SK-N-SH (cell line): ENCODE data around the gene ELMOD1. TPM values are rescaled to one million over a fixed set of nuclear protein-coding genes. Genes with fewer than 3 reads are reported as not detected.
A peak's percentile ranks its signal among the peaks of the same experiment; 100 is the strongest.

ENCODE experiments used
- CTCF ChIA-PET: fragments of 300-600, 350-600 bp; formaldehyde crosslinking; extraction: SDS; loops from one replicate; lab custom pipeline; 2021; lab: Yijun Ruan, JAX
- POLR2A ChIA-PET: fragments of 350-600 bp; sonication (Branson Sonifier 250); formaldehyde crosslinking; extraction: SDS; loops from one replicate; lab custom pipeline; 2020; ENCODE audit warnings: antibody characterized with exemption, inconsistent platforms; lab: Yijun Ruan, JAX
- DNase-seq: peaks from one replicate; pipeline ENCODE4 v3.0.0; 2012
- H2AFZ ChIP-seq: fragments of 200-600 bp; sonication (generic); 2 replicates; pipeline ENCODE4 v1.8.1; 2016; ENCODE audit warnings: antibody characterized with exemption, mild to moderate bottlenecking, low read depth
- H3F3A ChIP-seq: fragments of 200-600 bp; sonication (generic); replicated peaks from 2 replicates; pipeline ENCODE3; 2016; ENCODE audit warnings: antibody characterized with exemption, mild to moderate bottlenecking; ENCODE audit not compliant: insufficient read depth
- H3K27ac ChIP-seq, 2 experiments: fragments of 200-500 bp in 1 of 2; fragments of 200-600 bp in 1 of 2; sonication (Bioruptor generic) in 1 of 2; sonication (generic), shearing (Covaris generic) in 1 of 2; 2 replicates each; pipeline versions ENCODE4 v1.5.1 to v1.6.1; 2014 to 2016; ENCODE audit warnings: low read depth in 2 of 2, inconsistent platforms in 1 of 2, low read length in 1 of 2, mild to moderate bottlenecking in 1 of 2, mixed read lengths in 1 of 2
- H3K27me3 ChIP-seq: fragments of 200-600 bp; sonication (generic), shearing (Covaris generic); 2 replicates; pipeline ENCODE4 v1.6.1; 2016; ENCODE audit warnings: mixed run types; ENCODE audit not compliant: insufficient read depth
- H3K36me3 ChIP-seq, 2 experiments: fragments of 200-500 bp in 1 of 2; fragments of 200-600 bp in 1 of 2; sonication (Bioruptor generic) in 1 of 2; sonication (generic) in 1 of 2; replicated peaks in 1 of 2; 2 replicates each; pipeline versions ENCODE3 to v1.5.1; 2014 to 2016; ENCODE audit warnings: low read length in 1 of 2, mild to moderate bottlenecking in 1 of 2; ENCODE audit not compliant: insufficient read depth in 2 of 2, control insufficient read depth in 1 of 2
- H3K4me1 ChIP-seq, 2 experiments: fragments of 200-500 bp in 1 of 2; fragments of 200-600 bp in 1 of 2; sonication (Bioruptor generic) in 1 of 2; sonication (generic), shearing (Covaris generic) in 1 of 2; 2 replicates each; pipeline versions ENCODE4 v1.5.1 to v1.6.1; 2014 to 2016; ENCODE audit warnings: low read depth in 1 of 2, low read length in 1 of 2, mixed run types in 1 of 2; ENCODE audit not compliant: insufficient read depth in 2 of 2, control insufficient read depth in 1 of 2
- H3K4me2 ChIP-seq: fragments of 200-600 bp; sonication (generic), shearing (Covaris generic); 2 replicates; pipeline ENCODE4 v1.6.1; 2017; ENCODE audit warnings: mixed run types
- H3K4me3 ChIP-seq, 2 experiments: fragments of 200-500 bp in 1 of 2; fragments of 200-600 bp in 1 of 2; sonication (Bioruptor generic) in 1 of 2; sonication (generic), shearing (Covaris generic) in 1 of 2; 2 replicates each; pipeline versions ENCODE4 v1.5.1 to v1.8.1; 2014 to 2016; ENCODE audit warnings: low read depth in 2 of 2, inconsistent platforms in 1 of 2, low read length in 1 of 2, mild to moderate bottlenecking in 1 of 2, mixed read lengths in 1 of 2, moderate library complexity in 1 of 2
- H3K79me2 ChIP-seq: fragments of 200-600 bp; sonication (generic); 2 replicates; pipeline ENCODE4 v1.8.1; 2017; ENCODE audit warnings: mild to moderate bottlenecking; ENCODE audit not compliant: insufficient read depth
- H3K9ac ChIP-seq: fragments of 200-600 bp; sonication (generic); 2 replicates; pipeline ENCODE4 v1.6.1; 2017; ENCODE audit warnings: mixed run types
- H3K9me2 ChIP-seq: fragments of 200-600 bp; sonication (generic); 2 replicates; pipeline ENCODE4 v1.6.1; 2017; ENCODE audit warnings: mixed run types
- H3K9me3 ChIP-seq: fragments of 200-600 bp; sonication (generic); 2 replicates; pipeline ENCODE4 v1.6.1; 2017; ENCODE audit warnings: mixed run types, mild to moderate bottlenecking, moderate library complexity
- H4K20me1 ChIP-seq: fragments of 200-600 bp; sonication (generic); 2 replicates; pipeline ENCODE4 v1.6.1; 2017; ENCODE audit warnings: mild to moderate bottlenecking, mixed run types; ENCODE audit not compliant: insufficient read depth
- CTCF ChIP-seq: fragments of 200-600 bp; sonication (generic); IDR thresholded peaks from 2 replicates; pipeline ENCODE4 v1.6.1; 2017; ENCODE audit warnings: antibody characterized with exemption, mild to moderate bottlenecking, moderate library complexity
- EP300 ChIP-seq, 2 experiments: IDR thresholded peaks; 2 replicates each; pipeline versions ENCODE4 v1.4.0 to v1.6.1; 2012; ENCODE audit warnings: borderline replicate concordance in 1 of 2, low read depth in 1 of 2, low read length in 1 of 2
- MXI1 ChIP-seq: IDR thresholded peaks from 2 replicates; pipeline ENCODE4 v1.6.1; 2012; ENCODE audit warnings: mild to moderate bottlenecking, low read depth, low read length, improper control_type of control experiment
- NFIC ChIP-seq: IDR thresholded peaks from 2 replicates; pipeline ENCODE4 v1.4.0; 2012; ENCODE audit warnings: borderline replicate concordance
- POLR2AphosphoS5 ChIP-seq: IDR thresholded peaks from 2 replicates; pipeline ENCODE4 v1.6.1; 2012; ENCODE audit warnings: low read depth, low read length
- RAD21 ChIP-seq: IDR thresholded peaks from 2 replicates; pipeline ENCODE4 v1.6.1; 2012; ENCODE audit warnings: mild to moderate bottlenecking, low read length
- SMC3 ChIP-seq: IDR thresholded peaks from 2 replicates; pipeline ENCODE4 v1.6.1; 2012; ENCODE audit warnings: low read depth, low read length, improper control_type of control experiment
- TEAD4 ChIP-seq: IDR thresholded peaks from 2 replicates; pipeline ENCODE4 v1.4.0; 2012; ENCODE audit warnings: mild to moderate bottlenecking, borderline replicate concordance; ENCODE audit not compliant: insufficient read depth
- USF2 ChIP-seq: fragments of 150-350 bp; IDR thresholded peaks from 2 replicates; pipeline ENCODE4 v1.6.1; 2017; ENCODE audit warnings: antibody characterized with exemption, low read length, low read depth, borderline replicate concordance
- YY1 ChIP-seq: IDR thresholded peaks from 2 replicates; pipeline ENCODE4 v1.4.0; 2012; ENCODE audit warnings: low read depth, mild to moderate bottlenecking
- WGBS: methylation state at CpG from one replicate; pipeline ENCODE4 v1.1.6; 2017; ENCODE audit warnings: low lambda C conversion rate; 5-methylcytosine and 5-hydroxymethylcytosine counted together
- polyA plus RNA-seq, 3 experiments: library from polyadenylated mRNA; depleted of rRNA; stranded (reverse); fragments of >200 nt; gene quantifications; 2 replicates each; pipeline ENCODE4 v1.2.3, GENCODE V29; 2012

ELMOD1 gene
- polyA plus RNA-seq, 1 of the 3 experiments (the other 2 are of a cell fraction) = not detected

DNA sequence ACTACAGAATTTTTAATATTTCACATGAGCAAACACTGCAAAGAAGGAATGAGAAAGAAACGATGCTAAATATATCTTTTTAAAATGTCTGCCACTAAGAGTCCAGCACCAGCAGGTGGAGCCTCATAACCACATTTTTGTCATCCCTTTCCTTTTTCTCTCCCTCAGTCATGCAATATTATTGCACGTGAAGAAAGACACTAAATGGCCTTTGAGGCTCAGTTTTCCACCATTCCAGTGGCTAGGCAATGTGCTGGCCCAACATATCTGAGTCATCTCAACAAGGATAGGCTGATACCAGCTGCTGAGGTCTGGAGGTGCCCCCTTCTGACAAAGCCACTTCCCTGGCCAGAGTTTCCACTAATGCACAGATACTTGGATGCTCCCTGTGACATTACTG, 27.2 kb upstream of the ELMOD1 start:
- Histone ChIP-seq H3K27ac (peak overlapping the region; percentile 50 to 83), H3F3A (peaks cover 41% of the 10 kb centered on the region), H3K27me3 (no peaks in the 10 kb centered on the region), H4K20me1 (no peaks in the 10 kb centered on the region), H3K9me3 (no peaks in the 10 kb centered on the region), H3K36me3 (peaks cover 11 to 15% of the 10 kb centered on the region in 2 experiments), H3K4me2 (peak overlapping the region; percentile 77), H3K4me3 (peak overlapping the region in 1 of 2 experiments; percentile 34; a peak in 1 of 4 replicates), H3K4me1 (peaks cover 31 to 46% of the 10 kb centered on the region in 2 experiments), H3K79me2 (peaks cover 31% of the 10 kb centered on the region; the same call in 1 of the 2 replicates), H2AFZ (no peak overlapping the region; the same call in 1 of the 2 replicates), H3K9me2 (no peaks in the 10 kb centered on the region), H3K9ac (peak overlapping the region; percentile 49; the same call in 1 of the 2 replicates)
- CTCF ChIA-PET = interaction anchor here (0.6 to 8.6 kb wide), 33 partner anchors 9 to 1056 kb away, joined by 3 to 110 read pairs (median 4); no protein-coding TSS in a partner anchor
- WGBS = 10% methylated on average over 2 of the region's 2 CpGs
- peak; percentile 42 for DNase-seq
- POLR2A ChIA-PET = no interaction called here
- TF ChIP-seq YY1 (peak; percentile 64; the same call in 1 of the 2 replicates), MXI1 (0 out of 2 replicates have a peak, but pooled peaks have one; percentile 34), EP300 (IDR thresholded peaks at IDR 0.05; ENCODE audit: borderline replicate concordance in 1 of 2, low read depth in 1 of 2, low read length in 1 of 2) (no peak), RAD21 (peak; percentile 84), SMC3 (peak; percentile 63), CTCF (peak; percentile 77)

- H3K4me1 ChIP-seq = peaks cover 31 to 46% of the 10 kb centered on the region in 2 experiments
- peak overlapping the region; percentile 77 for H3K4me2 ChIP-seq
- H3K27ac ChIP-seq = peak overlapping the region; percentile 73 to 87; a peak in 3 of 4 replicates
- DNase-seq = no peak
- peaks cover 41% of the 10 kb centered on the region for H3F3A ChIP-seq
- no peaks in the 10 kb centered on the region for H4K20me1 ChIP-seq
- no peak for TF ChIP-seq USF2
- no peak for TF ChIP-seq NFIC
- TF ChIP-seq POLR2AphosphoS5 = no peak
- TF ChIP-seq TEAD4 = no peak
- peak overlapping the region; percentile 86 to 95 for H3K4me3 ChIP-seq
- H3K27me3 ChIP-seq = no peaks in the 10 kb centered on the region
- H3K9ac ChIP-seq = peak overlapping the region; percentile 70
- no peaks in the 10 kb centered on the region for H3K9me2 ChIP-seq
- POLR2A ChIA-PET = no interaction called here
- H3K9me3 ChIP-seq = no peaks in the 10 kb centered on the region
- peaks cover 27% of the 10 kb centered on the region; the same call in 1 of the 2 replicates for H3K79me2 ChIP-seq
- H3K36me3 ChIP-seq = peaks cover 3 to 8% of the 10 kb centered on the region in 2 experiments
- WGBS = 20% methylated on average over 6 of the region's 6 CpGs
- H2AFZ ChIP-seq = peak overlapping the region; percentile 99
- CTCF ChIA-PET = interaction anchor here (0.7 to 8.6 kb wide), 12 partner anchors 8 to 206 kb away, joined by 3 to 110 read pairs (median 4); no protein-coding TSS in a partner anchor
Observed at GRCh38 chr11:107564877-107565218, 26.1 kb upstream of the ELMOD1 start.
